Measurements from ENCODE around the gene LYSMD4. TPM values are rescaled to one million over a fixed set of nuclear protein-coding genes. Genes with fewer than 3 reads are reported as not detected.

The LYSMD4 gene
- total and polyA plus RNA-seq, 10 of the 15 experiments (the other 5 are each of a cell fraction or from before 2014, with no cell fraction given) = 1.8 to 5.8 (median 3.9) TPM

GRCh38 chr15:99729920-99730319 lies 3.3 kb downstream of the LYSMD4 start:
- intact Hi-C loops (cut with micrococcal nuclease; ENCODE audit: unreplicated experiment) (loop anchor here (1.0 kb wide), 1 partner anchor 446 kb away; no protein-coding TSS in a partner anchor), in situ Hi-C loops (cut with MboI) (loop anchor here (25.0 kb wide), 1 partner anchor 618 kb away; the partner anchor contains the start of gene SYNM)
- H3K4me2 ChIP-seq (ENCODE audit: control insufficient read depth, insufficient read depth) = no peak overlapping the region
- H3K4me3 ChIP-seq = no peak overlapping the region
- TF ChIP-seq ATF3 (IDR thresholded peaks at IDR 0.05; ENCODE audit: borderline replicate concordance, extremely low read depth, low read depth, low read length) (no peak), CTCF (IDR thresholded peaks at IDR 0.05 in 2 of 3, conservative IDR thresholded peaks at IDR 0.05 in 1 of 3; ENCODE audit: control insufficient read depth in 2 of 3, extremely low read depth in 1 of 3, insufficient read depth in 1 of 3, low read depth in 3 of 3, low read length in 3 of 3) (peak; percentile 42 to 58 (median 54)), RAD21 (IDR thresholded peaks at IDR 0.05; ENCODE audit: insufficient read depth, low read depth, low read length) (peak; percentile 75), SMC3 (IDR thresholded peaks at IDR 0.05; ENCODE audit: borderline replicate concordance, low read length) (peak; percentile 47; the same call in 1 of the 2 replicates)
- ATAC-seq (no peak), DNase-seq (ENCODE audit: low read depth, low spot score) (no peak), FAIRE-seq (no peak)
- H4K20me1 ChIP-seq (ENCODE audit: control insufficient read depth, insufficient read depth) = no peaks in the 10 kb centered on the region
- H3K36me3 ChIP-seq (ENCODE audit: control insufficient read depth in 2 of 2, insufficient read depth in 2 of 2, low read length in 1 of 2) = no peaks in the 10 kb centered on the region
- SMC1A ChIA-PET (ENCODE audit: uncharacterized antibody, unreplicated experiment) = interaction anchor here (0.6 to 2.0 kb wide), 9 partner anchors 11 to 469 kb away, joined by 3 to 9 read pairs (median 4); no protein-coding TSS in a partner anchor
- POLR2A ChIA-PET = no interaction called here
- 96% methylated on average over 3 of the region's 3 CpGs for WGBS (ENCODE audit: insufficient coverage, insufficient replicate concordance, low lambda C conversion rate, missing lambda C conversion rate)
- H2AFZ ChIP-seq (ENCODE audit: control insufficient read depth, low read depth, low read length) = no peak overlapping the region
- no peaks in the 10 kb centered on the region for H3K4me1 ChIP-seq (ENCODE audit: control insufficient read depth, insufficient read depth, low read length)
- H3K9me3 ChIP-seq (replicated peaks; ENCODE audit: control insufficient read depth, insufficient read depth, low read length) = no peaks in the 10 kb centered on the region
- no peaks in the 10 kb centered on the region for H3K27me3 ChIP-seq (replicated peaks in 1 of 2; ENCODE audit: control insufficient read depth in 2 of 2, insufficient read depth in 2 of 2, low read length in 1 of 2)
- RAD21 ChIA-PET (ENCODE audit: unreplicated experiment) = interaction anchor here (1.8 to 2.8 kb wide), 3 partner anchors 25 to 457 kb away, joined by 4 to 14 read pairs (median 5); no protein-coding TSS in a partner anchor
- no TSS peak for BruUV-seq (replicated peaks)
- H3K79me2 ChIP-seq (ENCODE audit: control insufficient read depth, insufficient read depth, low read length) = no peaks in the 10 kb centered on the region
- CTCF ChIA-PET = interaction anchor here (0.7 to 3.6 kb wide), 8 partner anchors 13 to 625 kb away, joined by 3 to 42 read pairs (median 6); partner anchors contain the start of gene SYNM
- H3K9ac ChIP-seq (ENCODE audit: control insufficient read depth, insufficient read depth, low read length) = no peak overlapping the region
- no peak overlapping the region for H3K27ac ChIP-seq (ENCODE audit: control insufficient read depth, insufficient read depth)
